C4-2B (cell line): ENCODE data around the gene ALDH4A1.

Experiments
- ZFX ChIP-seq: fragments of 450-650 bp; IDR thresholded peaks from 2 replicates; pipeline ENCODE4 v1.6.1; 2017
- TF ChIP-seq, protein P1 (sequence below): fragments of 450-650 bp; conservative IDR thresholded peaks from 2 replicates; pipeline ENCODE4 v1.5.1; 2017; ENCODE audit warnings: mild to moderate bottlenecking

DNA sequence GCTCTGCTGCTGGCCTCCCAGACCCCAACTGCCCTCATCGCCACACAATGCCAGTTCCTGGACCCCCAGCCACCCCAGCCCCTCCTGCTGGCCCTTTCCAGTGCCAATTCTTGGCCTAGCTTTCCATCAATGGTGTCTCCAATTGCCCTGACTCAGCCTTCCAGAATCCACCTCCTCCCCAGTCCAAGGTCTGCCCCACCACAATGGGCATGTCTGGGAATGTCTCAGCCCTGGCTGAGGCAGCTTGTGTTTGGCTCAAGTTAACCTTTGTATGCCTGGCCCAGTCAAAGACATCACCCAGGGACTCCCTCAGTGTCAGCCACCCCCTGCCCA is 16.4 kb downstream of the ALDH4A1 start:
- TF ChIP-seq, protein P1, sequence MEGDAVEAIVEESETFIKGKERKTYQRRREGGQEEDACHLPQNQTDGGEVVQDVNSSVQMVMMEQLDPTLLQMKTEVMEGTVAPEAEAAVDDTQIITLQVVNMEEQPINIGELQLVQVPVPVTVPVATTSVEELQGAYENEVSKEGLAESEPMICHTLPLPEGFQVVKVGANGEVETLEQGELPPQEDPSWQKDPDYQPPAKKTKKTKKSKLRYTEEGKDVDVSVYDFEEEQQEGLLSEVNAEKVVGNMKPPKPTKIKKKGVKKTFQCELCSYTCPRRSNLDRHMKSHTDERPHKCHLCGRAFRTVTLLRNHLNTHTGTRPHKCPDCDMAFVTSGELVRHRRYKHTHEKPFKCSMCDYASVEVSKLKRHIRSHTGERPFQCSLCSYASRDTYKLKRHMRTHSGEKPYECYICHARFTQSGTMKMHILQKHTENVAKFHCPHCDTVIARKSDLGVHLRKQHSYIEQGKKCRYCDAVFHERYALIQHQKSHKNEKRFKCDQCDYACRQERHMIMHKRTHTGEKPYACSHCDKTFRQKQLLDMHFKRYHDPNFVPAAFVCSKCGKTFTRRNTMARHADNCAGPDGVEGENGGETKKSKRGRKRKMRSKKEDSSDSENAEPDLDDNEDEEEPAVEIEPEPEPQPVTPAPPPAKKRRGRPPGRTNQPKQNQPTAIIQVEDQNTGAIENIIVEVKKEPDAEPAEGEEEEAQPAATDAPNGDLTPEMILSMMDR, result no peak
- no peak for TF ChIP-seq ZFX
